ENCODE measurements around the gene GOLGA8G. TPM values are rescaled to one million over a fixed set of nuclear protein-coding genes. Genes with fewer than 3 reads are reported as not detected.
"Not testable (repeated sequence)": the region's sequence is repeated elsewhere in the genome, so short reads cannot be mapped to it uniquely, and the experiment has no call there.

The GOLGA8G gene
- not detected for total RNA-seq
- polyA plus RNA-seq: under 1 TPM in 1 of 3 donors, not detected in 2; 0.02 TPM
- long read RNA-seq, donor 1: 0 reads
- long read RNA-seq, donor 2: 0 reads

GRCh38 chr15:28532954-28533353 lies at the start of gene GOLGA8G:
Gene GOLGA8G, minus strand, starts transcription at chr15:28532971. Its CDS starts 62 bp downstream, at chr15:28532909.
- H3K9me3 ChIP-seq; intact Hi-C loops (cut with DNase I; ENCODE audit: low total_unique reads); H3K36me3 ChIP-seq; H3K4me1 ChIP-seq; DNase-seq; H3K27me3 ChIP-seq (replicated peaks in 1 of 7); H3K27ac ChIP-seq; H3K4me3 ChIP-seq: not testable (repeated sequence)
- 77 to 92% (median 88%) methylated on average over 3 to 4 of the region's 6 CpGs for WGBS, 5 donors

GRCh38 chr15:28573351-28573750 lies 40.6 kb upstream of the GOLGA8G start:
- H3K4me1 ChIP-seq; intact Hi-C loops (cut with DNase I; ENCODE audit: low total_unique reads); H3K27me3 ChIP-seq (replicated peaks in 1 of 7); H3K36me3 ChIP-seq; DNase-seq; H3K9me3 ChIP-seq; H3K4me3 ChIP-seq; H3K27ac ChIP-seq: not testable (repeated sequence)
- 79 to 98% (median 86%) methylated on average over 8 to 12 of the region's 13 CpGs; no CpG with 5 or more reads in 1 of the 5 donors for WGBS, 5 donors

- WGBS, 5 donors: no CpG with 5 or more reads among the region's 7 CpGs
- not testable (repeated sequence) for H3K4me1 ChIP-seq, H3K9me3 ChIP-seq
Measured at GRCh38 chr15:28553268-28553667, 20.5 kb upstream of the GOLGA8G start, which contains the start of gene GOLGA6L25. Gene GOLGA6L25, plus strand, starts transcription at chr15:28553568. Its CDS starts 61 bp downstream, at chr15:28553629.

GRCh38 chr15:28515208-28515607 lies 17.6 kb downstream of the GOLGA8G start:
- H3K4me3 ChIP-seq; H3K27me3 ChIP-seq (replicated peaks in 1 of 7); H3K4me1 ChIP-seq; DNase-seq; H3K9me3 ChIP-seq; H3K36me3 ChIP-seq; intact Hi-C loops (cut with DNase I; ENCODE audit: low total_unique reads); H3K27ac ChIP-seq: not testable (repeated sequence)
- WGBS, 5 donors: 63 to 92% (median 80%) methylated on average over 2 to 8 of the region's 11 CpGs; no CpG with 5 or more reads in 1 of the 5 donors

More at GRCh38 chr15:28553268-28553667, 20.5 kb upstream of the GOLGA8G start, which contains the start of gene GOLGA6L25:
- intact Hi-C loops (cut with DNase I; ENCODE audit: low total_unique reads); DNase-seq; H3K36me3 ChIP-seq; H3K27me3 ChIP-seq (replicated peaks in 1 of 7); H3K4me3 ChIP-seq; H3K27ac ChIP-seq: not testable (repeated sequence)

- H3K27me3 ChIP-seq (replicated peaks in 1 of 7); H3K27ac ChIP-seq; H3K9me3 ChIP-seq; H3K4me1 ChIP-seq; H3K4me3 ChIP-seq; H3K36me3 ChIP-seq; intact Hi-C loops (cut with DNase I; ENCODE audit: low total_unique reads): not testable (repeated sequence)
- peak; percentile 48 for DNase-seq
- 84 to 100% (median 93%) methylated on average over 2 to 7 of the region's 22 CpGs for WGBS, 5 donors
Measured at GRCh38 chr15:28514128-28514527, 18.6 kb downstream of the GOLGA8G start.

GRCh38 chr15:28508217-28508889 lies 24.4 kb downstream of the GOLGA8G start:
- H3K36me3 ChIP-seq; H3K4me1 ChIP-seq; H3K4me3 ChIP-seq; H3K9me3 ChIP-seq; H3K27ac ChIP-seq; DNase-seq; H3K27me3 ChIP-seq (replicated peaks in 1 of 7); intact Hi-C loops (cut with DNase I; ENCODE audit: low total_unique reads): not testable (repeated sequence)
- 1 to 7% (median 3%) methylated on average over 5 to 19 of the region's 63 CpGs; no CpG with 5 or more reads in 1 of the 5 donors for WGBS, 5 donors

GRCh38 chr15:28481340-28481739 lies 51.4 kb downstream of the GOLGA8G start:
- WGBS, 5 donors: no CpG with 5 or more reads among the region's 3 CpGs
- intact Hi-C loops (cut with DNase I; ENCODE audit: low total_unique reads); DNase-seq: not testable (repeated sequence)

More at GRCh38 chr15:28481340-28481739, 51.4 kb downstream of the GOLGA8G start:
- not testable (repeated sequence) for H3K27me3 ChIP-seq (replicated peaks in 1 of 7); H3K4me1 ChIP-seq; H3K9me3 ChIP-seq; H3K27ac ChIP-seq; H3K4me3 ChIP-seq; H3K36me3 ChIP-seq

Small RNA genes within 50 kb of the gene (microRNA-seq; reads per million reads assigned to microRNA genes)
- 0 reads per million in 3 donors for gene MIR4509-3

Small RNA genes within 50 kb of the gene (small RNA-seq; reads per million reads assigned to genes)
- gene AC138749.2: 0 reads per million in 4 donors
- 0 reads per million in 4 donors for gene AC138749.4
- 0 reads per million in 4 donors for gene AC138749.5
- 0 reads per million in 4 donors for gene MIR4509-3
- gene RF00017: 0 reads per million in 4 donors

Other genes starting within 250 kb of the GOLGA8G start
- 10 to 100 TPM; 48.8 to 79.8 (median 66.5) TPM for gene HERC2, start 210.8 kb downstream of the GOLGA8G start, total RNA-seq
- gene HERC2, start 210.8 kb downstream of the GOLGA8G start, polyA plus RNA-seq: 10 to 100 TPM; 16.1 to 26.0 (median 24.1) TPM
- not detected for gene GOLGA6L24, start 174.9 kb downstream of the GOLGA8G start, total RNA-seq
- gene GOLGA6L24, start 174.9 kb downstream of the GOLGA8G start, polyA plus RNA-seq: not detected
- not detected for gene GOLGA8F, start 154.3 kb downstream of the GOLGA8G start, total RNA-seq
- gene GOLGA8F, start 154.3 kb downstream of the GOLGA8G start, polyA plus RNA-seq: not detected
- not detected for gene GOLGA6L25, start 20.6 kb upstream of the GOLGA8G start, total RNA-seq
- gene GOLGA6L25, start 20.6 kb upstream of the GOLGA8G start, polyA plus RNA-seq: not detected
- gene GOLGA8M, start 179.4 kb upstream of the GOLGA8G start, total RNA-seq: 1 to 10 TPM in 6 of 7 donors, not detected in 1; 1.8 to 3.7 (median 2.4) TPM
- gene GOLGA8M, start 179.4 kb upstream of the GOLGA8G start, polyA plus RNA-seq: under 1 TPM in 1 of 3 donors, not detected in 2; 0.74 TPM